Measurements from ENCODE around the gene ARHGEF12.

- TF ChIP-seq MAX (IDR thresholded peaks at IDR 0.05) (no peak), ESRRA (IDR thresholded peaks at IDR 0.05; ENCODE audit: borderline replicate concordance, low read length) (no peak), CTCF (IDR thresholded peaks at IDR 0.05) (no peak), REST (IDR thresholded peaks at IDR 0.05) (no peak), MYC (IDR thresholded peaks at IDR 0.05; ENCODE audit: borderline replicate concordance, low read length) (no peak), POLR2A (IDR thresholded peaks at IDR 0.05; ENCODE audit: low read length) (no peak)
Measured at GRCh38 chr11:120515186-120515723, 179.0 kb downstream of the ARHGEF12 start.
